Rectal smooth muscle tissue (tissue), 1 donor: ENCODE results near the gene INSYN2A.
A peak's percentile ranks its signal among the peaks of the same experiment; 100 is the strongest.

Experiments
- H3K27ac ChIP-seq: one replicate; pipeline ENCODE4 v1.7.0; 2013; ENCODE audit warnings: low read depth, low read length, inconsistent platforms
- H3K27me3 ChIP-seq: one replicate; pipeline ENCODE4 v1.7.0; 2013; ENCODE audit warnings: low read length; ENCODE audit not compliant: control insufficient read depth, insufficient read depth
- H3K36me3 ChIP-seq: one replicate; pipeline ENCODE4 v1.7.0; 2013; ENCODE audit warnings: low read length; ENCODE audit not compliant: control insufficient read depth, insufficient read depth
- H3K4me1 ChIP-seq: one replicate; pipeline ENCODE4 v1.7.0; 2013; ENCODE audit warnings: low read length; ENCODE audit not compliant: control insufficient read depth, insufficient read depth
- H3K4me3 ChIP-seq: one replicate; pipeline ENCODE4 v1.7.0; 2013; ENCODE audit warnings: low read length
- H3K9ac ChIP-seq: one replicate; pipeline ENCODE4 v1.7.0; 2013; ENCODE audit warnings: low read length

Gene INSYN2A, protein sequence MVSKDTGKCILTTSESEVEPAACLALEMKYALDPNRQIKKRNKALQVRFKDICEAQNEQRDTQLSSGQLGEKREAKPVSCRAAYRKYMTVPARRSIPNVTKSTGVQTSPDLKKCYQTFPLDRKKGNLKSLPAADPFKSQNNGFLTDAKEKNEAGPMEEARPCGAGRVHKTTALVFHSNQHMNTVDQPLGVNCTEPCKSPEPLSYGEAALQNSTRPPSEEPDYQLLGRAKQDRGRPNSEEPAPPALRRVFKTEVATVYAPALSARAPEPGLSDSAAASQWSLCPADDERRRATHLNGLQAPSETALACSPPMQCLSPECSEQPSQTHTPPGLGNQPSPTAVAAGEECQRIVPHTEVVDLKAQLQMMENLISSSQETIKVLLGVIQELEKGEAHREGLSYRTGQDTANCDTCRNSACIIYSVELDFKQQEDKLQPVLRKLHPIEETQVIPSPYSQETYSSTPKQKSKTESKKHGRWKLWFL

DNA sequence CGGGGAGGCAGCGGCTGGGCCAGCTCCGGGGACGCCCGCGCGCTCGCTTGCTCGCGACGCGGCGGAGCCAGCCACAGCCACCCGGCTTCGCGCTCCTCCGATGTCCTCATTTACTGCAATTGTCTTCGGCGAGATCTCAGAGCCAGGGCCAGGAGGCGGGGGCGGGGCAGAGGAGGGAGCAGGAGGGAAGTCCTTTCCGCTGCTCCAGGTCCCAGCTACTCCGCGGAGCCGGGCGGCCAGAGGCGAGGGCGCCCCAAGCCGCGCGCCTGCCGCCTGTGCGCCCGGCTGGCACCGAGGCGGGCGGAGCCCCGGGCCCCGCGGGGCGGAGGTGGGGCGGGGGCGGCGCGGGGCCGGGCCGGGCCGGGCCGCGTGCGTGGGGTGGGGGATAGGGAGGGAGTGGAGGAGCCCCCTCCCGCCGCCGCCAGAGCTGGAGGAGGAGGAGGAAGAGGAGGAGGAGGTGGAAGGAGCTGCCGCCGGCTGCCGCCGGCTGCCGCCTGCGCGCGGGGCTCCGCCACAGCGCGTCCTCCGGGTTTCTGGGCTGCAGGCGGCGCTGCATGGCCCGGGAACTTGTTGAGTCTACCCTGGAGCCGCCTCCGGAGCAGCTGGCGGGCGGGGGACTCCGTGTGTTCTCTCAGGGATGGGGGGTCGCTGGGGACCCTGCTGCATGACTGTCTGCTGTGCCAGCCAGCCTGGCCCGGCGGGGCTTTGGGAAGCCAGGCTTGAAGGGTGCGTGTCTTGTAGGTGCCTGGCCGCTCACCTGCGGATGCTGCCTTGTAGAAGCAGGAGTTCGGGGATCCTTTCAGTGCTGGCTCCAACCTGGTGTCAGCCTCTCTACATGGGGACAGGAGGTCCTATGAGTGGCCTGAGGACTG, at the start of gene INSYN2A:
Gene INSYN2A (minus strand): TSS at position 310 of the 872 bp plus-strand sequence. CDS start 20,196 bp downstream, outside the sequence.
- Histone ChIP-seq H3K4me3 (peak within 1 kb of the TSS; percentile 45), H3K27ac (no peak within 1 kb of the TSS), H3K4me1 (no peaks in the 10 kb centered on the region), H3K27me3 (no peaks in the 10 kb centered on the region), H3K9ac (no peak within 1 kb of the TSS), H3K36me3 (no peaks in the 10 kb centered on the region)

DNA sequence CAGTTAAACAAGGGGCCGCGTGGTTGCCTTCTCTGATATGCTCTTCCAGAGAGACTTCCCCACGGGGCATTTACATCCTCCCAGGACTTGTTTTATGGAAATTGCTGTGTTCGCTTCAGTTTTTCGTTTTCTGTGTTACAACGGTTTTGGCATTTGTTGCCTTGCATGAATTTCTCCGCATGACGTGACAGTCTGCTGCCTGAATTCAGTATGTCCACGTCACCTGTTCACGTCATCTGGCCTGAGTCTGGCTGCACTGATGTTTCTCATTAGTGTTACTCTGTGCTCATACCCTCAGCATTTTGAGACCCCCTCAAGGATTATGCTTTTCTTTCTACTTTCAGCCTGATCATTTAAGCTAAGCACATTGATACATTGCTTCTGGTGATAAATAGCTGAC, 49.1 kb upstream of the INSYN2A start:
- no peaks in the 10 kb centered on the region for H3K27me3 ChIP-seq
- no peaks in the 10 kb centered on the region for H3K4me1 ChIP-seq

DNA sequence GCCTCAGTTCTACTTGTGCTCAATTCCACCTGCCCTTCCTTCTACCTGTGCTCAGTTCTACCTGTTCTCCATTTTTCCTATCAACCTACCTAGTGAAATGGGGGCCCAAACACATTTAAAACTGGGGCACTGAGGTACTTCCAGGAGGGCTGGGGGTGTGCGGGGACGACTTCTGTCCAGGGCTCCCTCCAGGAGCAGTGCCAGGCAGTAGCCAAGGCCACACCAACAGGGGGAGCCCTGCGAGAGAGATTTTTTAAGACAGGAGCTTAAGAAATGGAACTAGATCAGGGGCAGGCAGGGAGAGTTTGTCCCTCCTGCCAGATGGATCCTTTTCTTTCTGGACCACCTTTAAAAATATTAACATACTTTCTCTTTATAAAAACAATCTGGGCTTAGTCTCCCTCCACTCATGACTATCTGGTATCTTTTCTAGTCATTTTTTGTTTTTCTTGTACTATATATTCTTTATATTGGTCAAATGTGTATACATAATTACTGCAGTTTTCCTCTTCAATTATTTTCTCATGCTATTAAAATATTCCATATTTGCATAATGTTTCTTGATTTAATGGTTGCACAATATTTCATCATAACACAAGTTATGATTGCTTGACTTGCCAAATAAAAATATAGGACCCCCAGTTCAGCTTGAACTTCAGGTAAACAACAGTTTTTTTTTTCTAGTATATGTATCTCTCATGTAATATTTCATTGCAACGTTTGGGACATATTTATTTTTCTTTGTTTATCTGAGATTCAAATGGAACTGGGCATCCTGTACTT, 47.3 kb upstream of the INSYN2A start:
- Histone ChIP-seq H3K4me1 (no peaks in the 10 kb centered on the region), H3K4me3 (no peak overlapping the region), H3K27ac (no peak overlapping the region), H3K27me3 (no peaks in the 10 kb centered on the region), H3K9ac (no peak overlapping the region), H3K36me3 (no peaks in the 10 kb centered on the region)

More for the DNA sequence above, 49.1 kb upstream of the INSYN2A start:
- Histone ChIP-seq H3K27ac (no peak overlapping the region), H3K9ac (no peak overlapping the region), H3K36me3 (no peaks in the 10 kb centered on the region), H3K4me3 (no peak overlapping the region)

DNA sequence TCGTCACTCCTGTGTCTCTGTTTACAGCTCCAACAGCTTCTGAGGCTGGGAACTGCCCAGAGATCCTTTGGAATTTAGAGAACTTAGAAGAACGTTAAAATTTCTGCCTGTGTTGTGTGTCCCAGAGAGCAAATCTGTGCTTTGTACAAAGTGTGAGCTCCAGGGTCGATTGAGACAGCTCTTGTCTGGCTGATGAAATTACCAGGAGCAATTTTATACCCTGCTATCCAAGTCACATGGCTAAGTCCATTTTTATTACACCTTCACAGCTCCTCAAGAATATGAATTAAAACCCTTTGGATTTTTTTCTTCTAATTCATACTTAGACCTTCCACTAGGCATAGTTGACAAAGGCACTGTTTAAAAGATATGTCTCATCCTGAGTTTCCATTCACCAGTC, 46.5 kb upstream of the INSYN2A start:
- no peaks in the 10 kb centered on the region for H3K4me1 ChIP-seq
- H3K9ac ChIP-seq, result no peak overlapping the region
- no peak overlapping the region for H3K4me3 ChIP-seq
- no peaks in the 10 kb centered on the region for H3K27me3 ChIP-seq
- no peak overlapping the region for H3K27ac ChIP-seq
- H3K36me3 ChIP-seq, result no peaks in the 10 kb centered on the region

DNA sequence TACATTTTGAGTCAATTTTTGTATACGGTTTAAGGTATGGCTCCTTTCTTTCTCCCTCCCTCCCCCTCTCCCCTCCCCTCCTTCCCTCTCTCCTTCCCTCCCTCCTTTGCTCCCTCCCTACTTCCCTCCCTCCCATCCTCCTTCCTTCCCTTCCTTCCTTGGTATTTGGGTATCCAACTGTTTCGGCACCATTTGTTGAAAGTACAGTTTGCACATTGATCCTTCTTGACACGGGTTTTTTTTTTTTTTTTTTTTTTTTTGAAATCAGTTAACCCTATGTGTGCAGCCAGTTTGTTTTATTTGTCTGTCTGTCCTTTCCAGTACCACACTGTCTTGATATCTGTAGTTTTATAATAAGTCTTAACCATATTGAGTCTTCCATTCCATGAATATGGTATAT, 39.9 kb upstream of the INSYN2A start:
- H3K36me3 ChIP-seq, result no peaks in the 10 kb centered on the region

DNA sequence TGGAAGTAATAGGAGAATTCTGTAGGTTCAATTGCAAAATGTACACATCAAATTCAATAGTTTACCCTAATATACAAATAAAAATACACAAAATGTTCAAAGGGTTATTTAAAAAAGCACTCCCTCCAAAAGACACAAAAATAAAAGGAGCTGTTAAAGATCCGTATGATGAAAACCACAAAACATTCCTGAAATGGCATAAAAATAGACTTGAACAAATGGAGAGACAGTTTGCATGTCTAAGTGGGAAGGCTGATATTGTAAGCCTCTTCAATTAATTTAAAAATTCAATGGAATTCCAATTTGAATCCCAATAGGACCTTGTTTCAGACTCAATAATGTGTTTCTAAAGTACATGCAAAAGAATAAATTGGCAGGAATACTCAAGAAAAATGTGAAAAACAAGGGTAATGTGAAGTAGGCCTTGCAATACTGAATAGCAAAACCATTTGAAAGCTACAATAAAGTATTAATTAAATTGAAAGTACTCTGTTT, 38.0 kb upstream of the INSYN2A start:
- no peaks in the 10 kb centered on the region for H3K36me3 ChIP-seq
- H3K4me3 ChIP-seq, result no peak overlapping the region
- H3K27ac ChIP-seq, result no peak overlapping the region
- H3K9ac ChIP-seq, result no peak overlapping the region
- H3K4me1 ChIP-seq, result no peaks in the 10 kb centered on the region
- H3K27me3 ChIP-seq, result no peaks in the 10 kb centered on the region

More for the DNA sequence above, 39.9 kb upstream of the INSYN2A start:
- no peak overlapping the region for H3K27ac ChIP-seq
- H3K27me3 ChIP-seq, result no peaks in the 10 kb centered on the region
- no peaks in the 10 kb centered on the region for H3K4me1 ChIP-seq
- no peak overlapping the region for H3K9ac ChIP-seq
- H3K4me3 ChIP-seq, result no peak overlapping the region

DNA sequence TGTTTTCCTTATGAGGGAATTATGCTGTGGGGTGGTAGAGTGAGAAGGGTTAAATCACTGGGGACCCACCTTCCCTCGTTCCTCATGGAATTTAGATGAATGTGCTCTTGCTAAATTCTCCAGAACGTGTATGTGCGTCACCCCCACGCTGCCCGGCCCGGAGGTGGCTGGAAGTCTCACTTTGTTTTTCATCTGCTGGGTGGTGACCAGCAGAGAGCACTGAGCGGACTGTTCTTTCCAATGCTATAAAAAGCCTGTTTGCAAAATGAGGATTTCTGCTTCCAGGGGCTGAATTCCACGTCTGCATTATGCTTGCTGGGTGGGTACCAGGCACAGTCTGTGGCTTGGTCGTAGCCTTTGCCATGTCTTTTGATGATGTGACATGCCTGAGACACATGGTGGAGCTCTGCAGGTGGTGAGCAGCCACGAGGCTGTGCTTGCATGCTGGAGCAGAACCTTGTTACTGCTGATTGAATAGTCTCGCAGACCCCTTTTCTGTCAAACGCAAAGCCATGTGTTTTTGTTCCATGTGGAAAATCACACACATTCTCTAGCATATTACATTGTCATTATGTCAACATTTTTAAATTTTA, 31.9 kb upstream of the INSYN2A start:
- Histone ChIP-seq H3K36me3 (no peaks in the 10 kb centered on the region), H3K4me3 (no peak overlapping the region), H3K9ac (no peak overlapping the region), H3K27me3 (no peaks in the 10 kb centered on the region), H3K27ac (no peak overlapping the region), H3K4me1 (no peaks in the 10 kb centered on the region)

DNA sequence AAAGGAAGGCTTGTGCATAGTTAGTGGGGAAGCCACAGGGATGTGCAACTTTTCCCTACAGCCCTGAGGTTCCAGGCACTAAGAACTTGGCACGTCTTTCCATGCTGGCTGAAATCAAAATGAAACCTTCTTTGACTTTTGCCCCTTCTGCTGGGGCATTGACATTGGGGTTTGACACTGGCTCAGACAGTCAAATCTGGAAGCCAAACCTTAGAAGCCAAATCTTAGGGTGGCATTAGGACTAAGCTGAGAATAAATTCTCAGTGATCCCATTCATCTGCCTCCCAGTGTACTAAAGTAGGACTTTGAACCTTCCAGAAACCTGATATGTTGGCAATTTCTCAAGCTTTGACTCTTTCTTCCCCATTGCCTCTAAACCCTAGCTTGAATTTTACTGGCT, 31.3 kb upstream of the INSYN2A start:
- Histone ChIP-seq H3K27me3 (no peaks in the 10 kb centered on the region), H3K9ac (no peak overlapping the region), H3K4me1 (no peaks in the 10 kb centered on the region), H3K4me3 (no peak overlapping the region), H3K27ac (no peak overlapping the region), H3K36me3 (no peaks in the 10 kb centered on the region)

DNA sequence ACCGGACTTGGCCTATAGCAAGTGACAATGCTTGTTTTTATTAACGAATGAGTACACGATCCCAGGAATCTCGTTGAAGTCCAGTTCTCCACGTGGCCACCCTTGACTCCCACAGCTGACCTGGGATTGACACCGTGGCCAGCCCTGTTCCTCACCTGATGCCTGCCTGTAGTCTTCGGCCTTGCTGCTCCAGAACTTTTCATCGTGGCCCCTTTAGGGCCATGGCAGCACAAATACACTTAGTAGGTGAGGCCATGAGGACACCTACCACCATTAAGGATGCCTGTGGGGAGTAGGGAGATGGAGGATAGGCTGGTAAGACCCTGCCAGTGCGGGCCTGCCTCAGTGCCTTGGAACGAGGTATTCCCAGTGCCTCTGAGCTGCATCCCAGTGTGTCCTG, 30.6 kb upstream of the INSYN2A start:
- no peak overlapping the region for H3K9ac ChIP-seq
- no peak overlapping the region for H3K27ac ChIP-seq
- H3K4me3 ChIP-seq, result no peak overlapping the region
- no peaks in the 10 kb centered on the region for H3K4me1 ChIP-seq
- no peaks in the 10 kb centered on the region for H3K27me3 ChIP-seq
- H3K36me3 ChIP-seq, result no peaks in the 10 kb centered on the region

DNA sequence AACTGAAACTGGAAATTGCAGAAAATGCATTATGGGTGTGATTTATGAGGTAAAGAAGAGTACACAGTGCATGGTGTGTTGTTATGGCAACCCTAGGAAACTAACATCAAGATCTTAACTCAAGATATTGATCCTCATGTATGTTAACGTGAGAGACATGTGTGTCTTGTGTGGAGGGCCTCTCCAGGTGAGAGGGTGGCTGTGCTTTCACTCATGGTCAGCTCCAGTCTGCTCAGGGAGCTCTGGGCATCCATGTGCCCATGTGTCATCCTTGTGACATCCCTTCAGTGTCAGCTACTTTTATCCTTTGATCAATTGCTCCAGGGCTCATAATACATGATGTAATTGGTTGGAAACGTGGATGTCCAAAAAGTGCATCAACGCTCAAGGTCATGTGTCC, 24.9 kb upstream of the INSYN2A start:
- no peaks in the 10 kb centered on the region for H3K4me1 ChIP-seq
- H3K4me3 ChIP-seq, result no peak overlapping the region
- no peak overlapping the region for H3K27ac ChIP-seq
- H3K27me3 ChIP-seq, result no peaks in the 10 kb centered on the region
- H3K36me3 ChIP-seq, result no peaks in the 10 kb centered on the region
- H3K9ac ChIP-seq, result no peak overlapping the region

DNA sequence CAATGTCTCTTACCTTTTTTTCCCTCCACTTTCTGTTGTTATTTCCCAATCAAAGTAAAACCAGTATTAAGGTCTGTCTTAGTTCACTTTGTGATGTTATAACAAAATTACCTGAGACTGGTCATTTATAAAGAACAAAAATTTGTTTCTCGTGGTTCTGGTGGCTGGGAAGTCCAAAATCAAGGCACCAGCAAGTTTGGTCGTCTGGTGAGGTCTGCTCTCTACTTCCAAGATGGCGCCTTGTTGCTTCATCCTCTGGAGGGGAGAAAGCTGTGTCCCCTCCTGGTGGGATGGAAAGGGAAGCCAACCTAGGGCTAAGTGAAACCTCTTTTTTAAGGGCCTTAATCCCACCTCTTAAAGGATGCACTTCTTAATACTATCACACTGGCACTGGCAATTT, 22.3 kb upstream of the INSYN2A start:
- Histone ChIP-seq H3K27me3 (no peaks in the 10 kb centered on the region), H3K36me3 (no peaks in the 10 kb centered on the region), H3K4me3 (no peak overlapping the region), H3K27ac (no peak overlapping the region), H3K4me1 (no peaks in the 10 kb centered on the region), H3K9ac (no peak overlapping the region)
